ENCODE data around the gene YIF1A. TPM values are rescaled to one million over a fixed set of nuclear protein-coding genes. Genes with fewer than 3 reads are reported as not detected.

YIF1A gene
- total and polyA plus RNA-seq, 4 donors = 46.6 to 128 (median 114) TPM

DNA sequence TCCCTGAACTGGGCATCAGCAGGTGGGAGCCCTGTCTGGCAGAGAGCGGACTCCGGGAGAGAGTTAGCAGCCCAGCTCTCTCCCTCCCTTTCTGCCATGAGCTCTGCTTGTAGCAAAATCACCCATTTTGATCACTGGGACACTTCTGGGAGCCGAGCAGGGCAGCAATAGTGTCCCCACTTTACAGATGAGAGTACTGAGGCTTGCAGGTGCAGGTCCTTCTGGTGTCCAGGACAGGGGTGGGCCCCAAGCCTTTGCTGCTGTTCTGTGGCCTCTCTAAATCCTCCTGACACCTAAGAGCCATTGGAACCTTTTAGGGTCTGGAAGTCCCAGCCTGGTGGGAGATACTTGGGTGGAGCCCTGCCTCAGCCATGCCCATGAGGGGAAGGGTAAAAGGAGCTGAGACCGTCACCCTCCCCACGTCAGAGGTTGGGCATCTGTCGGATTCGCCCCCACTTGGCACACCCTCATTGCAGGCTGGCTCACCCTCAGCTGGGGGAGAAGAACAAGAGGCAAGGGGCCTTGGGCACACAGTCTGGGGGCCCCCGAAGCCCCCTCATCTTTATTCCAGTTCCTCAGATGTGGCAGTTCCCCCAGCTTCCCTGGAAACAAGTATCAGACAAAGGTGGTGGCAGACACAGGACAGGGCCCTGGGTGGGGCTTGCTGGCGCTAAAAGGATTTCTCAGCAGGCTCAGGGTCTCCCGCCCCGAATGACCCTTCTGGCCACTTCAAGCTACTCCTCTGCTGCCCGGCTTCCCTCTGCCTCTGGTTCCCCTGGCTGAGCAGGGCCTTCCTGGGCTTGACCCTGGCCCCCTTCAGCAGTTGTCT, 42.8 kb upstream of the YIF1A start:
- 90 to 91% methylated on average over 12 of the region's 12 CpGs for WGBS, 2 donors
- DNase-seq (no peak), ATAC-seq (ENCODE audit: insufficient read depth, low FRiP score) (no peak)
- no peak for TF ChIP-seq CTCF (IDR thresholded peaks at IDR 0.05; ENCODE audit: control extremely low read depth, extremely low read depth)
- Histone ChIP-seq H3K4me1 (ENCODE audit: control insufficient read depth in 5 of 5, insufficient read depth in 5 of 5, low read length in 5 of 5) (peaks cover 1 to 42% (median 24%) of the 10 kb centered on the region in 5 donors), H3K9ac (ENCODE audit: insufficient read depth in 1 of 2, low read length in 2 of 2) (no peak overlapping the region), H3K9me3 (ENCODE audit: control insufficient read depth in 4 of 4, insufficient read depth in 3 of 4, low read length in 3 of 4) (peaks cover 0 to 1% (median 0%) of the 10 kb centered on the region in 4 donors), H3K27ac (ENCODE audit: low read depth in 1 of 2, low read length in 1 of 2) (no peak overlapping the region), H3K27me3 (ENCODE audit: control insufficient read depth in 3 of 3, insufficient read depth in 3 of 3, low read length in 2 of 3) (no peaks in the 10 kb centered on the region), H3K36me3 (ENCODE audit: control insufficient read depth in 4 of 4, insufficient read depth in 4 of 4, low read length in 4 of 4) (peaks cover 0 to 20% (median 0%) of the 10 kb centered on the region in 4 donors), H3K4me3 (no peak overlapping the region)

DNA sequence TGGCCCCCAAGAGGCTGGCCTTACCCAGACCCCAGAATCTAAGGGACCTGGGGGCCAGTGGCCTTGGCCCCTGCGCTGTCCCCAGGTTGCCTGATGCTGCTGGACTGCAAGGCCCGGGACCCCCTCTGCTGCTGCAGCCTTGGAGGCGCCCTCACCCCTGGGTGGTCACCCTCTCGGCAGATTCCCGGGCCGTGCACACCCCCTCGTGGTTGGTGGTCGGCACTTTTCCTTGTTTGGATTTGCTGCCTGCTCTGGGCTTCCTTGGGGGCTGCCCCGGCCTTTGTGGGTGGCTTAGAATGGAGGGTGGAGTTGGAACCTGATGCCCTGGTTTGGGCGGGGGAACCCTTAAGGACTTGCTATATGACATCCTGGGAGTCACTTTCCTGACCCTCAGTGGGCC, 42.0 kb upstream of the YIF1A start:
- ATAC-seq (ENCODE audit: insufficient read depth, low FRiP score) (no peak), DNase-seq (peak in 2 of 3 donors; percentile 34 to 48)
- Histone ChIP-seq H3K27ac (ENCODE audit: low read depth in 1 of 2, low read length in 1 of 2) (no peak overlapping the region), H3K9ac (ENCODE audit: insufficient read depth in 1 of 2, low read length in 2 of 2) (no peak overlapping the region), H3K36me3 (ENCODE audit: control insufficient read depth in 4 of 4, insufficient read depth in 4 of 4, low read length in 4 of 4) (peaks cover 0 to 20% (median 0%) of the 10 kb centered on the region in 4 donors), H3K4me3 (no peak overlapping the region), H3K27me3 (ENCODE audit: control insufficient read depth in 3 of 3, insufficient read depth in 3 of 3, low read length in 2 of 3) (no peaks in the 10 kb centered on the region), H3K4me1 (ENCODE audit: control insufficient read depth in 5 of 5, insufficient read depth in 5 of 5, low read length in 5 of 5) (peaks cover 2 to 42% (median 19%) of the 10 kb centered on the region in 5 donors), H3K9me3 (ENCODE audit: control insufficient read depth in 4 of 4, insufficient read depth in 3 of 4, low read length in 3 of 4) (peaks cover 0 to 1% (median 0%) of the 10 kb centered on the region in 4 donors)
- WGBS, 2 donors = 66 to 77% methylated on average over 10 of the region's 10 CpGs
- TF ChIP-seq CTCF (IDR thresholded peaks at IDR 0.05; ENCODE audit: control extremely low read depth, extremely low read depth) = no peak

DNA sequence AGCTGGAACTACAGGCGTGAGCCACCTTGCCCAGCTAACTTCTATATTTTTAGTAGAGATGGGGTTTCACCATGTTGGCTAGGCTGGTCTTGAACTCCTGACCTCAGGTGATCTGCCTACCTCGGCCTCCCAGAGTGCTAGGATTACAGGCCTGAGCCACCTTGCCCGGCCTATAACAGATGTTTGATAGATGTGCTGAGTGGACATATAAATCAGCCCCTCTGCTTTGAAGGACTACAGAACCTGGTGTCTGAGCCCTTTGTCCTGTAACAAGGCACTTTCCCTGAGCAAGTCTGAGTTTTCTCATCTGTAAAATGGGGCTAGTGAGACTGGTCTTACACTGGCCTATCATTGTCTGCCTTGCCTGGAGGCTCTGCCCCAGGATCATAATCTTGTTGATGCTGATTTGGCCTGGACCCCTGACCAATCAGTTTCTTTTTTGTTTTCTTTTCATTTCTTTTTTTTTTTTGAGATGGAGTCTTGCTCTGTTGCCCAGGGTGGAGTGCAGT, 40.3 kb upstream of the YIF1A start:
- 92 to 98% methylated on average over 3 of the region's 3 CpGs for WGBS, 2 donors
- DNase-seq (no peak), ATAC-seq (ENCODE audit: insufficient read depth, low FRiP score) (no peak)
- H3K27me3 ChIP-seq (ENCODE audit: control insufficient read depth in 3 of 3, insufficient read depth in 3 of 3, low read length in 2 of 3) = no peaks in the 10 kb centered on the region
- H3K9me3 ChIP-seq (ENCODE audit: control insufficient read depth in 4 of 4, insufficient read depth in 3 of 4, low read length in 3 of 4) = peaks cover 0 to 1% (median 0%) of the 10 kb centered on the region in 4 donors
- H3K27ac ChIP-seq (ENCODE audit: low read depth in 1 of 2, low read length in 1 of 2) = no peak overlapping the region
- TF ChIP-seq CTCF (IDR thresholded peaks at IDR 0.05; ENCODE audit: control extremely low read depth, extremely low read depth) = no peak
- H3K9ac ChIP-seq (ENCODE audit: insufficient read depth in 1 of 2, low read length in 2 of 2) = no peak overlapping the region
- H3K36me3 ChIP-seq (ENCODE audit: control insufficient read depth in 4 of 4, insufficient read depth in 4 of 4, low read length in 4 of 4) = peaks cover 0 to 20% (median 0%) of the 10 kb centered on the region in 4 donors
- no peak overlapping the region for H3K4me3 ChIP-seq
- peaks cover 2 to 47% (median 19%) of the 10 kb centered on the region in 5 donors for H3K4me1 ChIP-seq (ENCODE audit: control insufficient read depth in 5 of 5, insufficient read depth in 5 of 5, low read length in 5 of 5)

Data from lung (tissue), 12 donors.